GM18520 (cell line): ENCODE measurements around the gene BCAN.
"Not testable (repeated sequence)": the region's sequence is repeated elsewhere in the genome, so short reads cannot be mapped to it uniquely, and the experiment has no call there.

Source experiments
- ATAC-seq: cut with Tn5 transposase; IDR thresholded peaks from one replicate; pipeline ENCODE4 v1.9.1; 2021; ENCODE audit not compliant: unreplicated experiment

Gene BCAN

DNA sequence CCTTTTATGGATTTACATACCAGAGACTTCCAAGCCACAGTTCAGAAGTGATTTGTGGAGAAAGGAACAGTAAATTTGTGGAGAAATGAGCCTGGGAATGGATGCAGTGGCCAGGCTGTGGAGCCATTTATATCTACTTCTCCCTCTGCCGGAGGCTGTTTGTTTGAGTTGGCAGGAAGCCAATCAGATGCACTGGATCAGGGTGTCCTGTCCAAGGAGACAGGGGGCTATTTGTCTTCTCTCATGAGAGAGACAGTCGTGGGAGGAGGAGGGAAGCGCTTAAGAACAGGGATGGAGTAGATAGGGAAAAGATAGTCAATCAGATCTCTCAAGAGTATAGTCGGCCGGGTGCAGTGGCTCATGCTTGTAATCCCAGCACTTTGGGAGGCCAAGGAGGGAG is 25.5 kb upstream of the BCAN start:
- no peak for ATAC-seq

DNA sequence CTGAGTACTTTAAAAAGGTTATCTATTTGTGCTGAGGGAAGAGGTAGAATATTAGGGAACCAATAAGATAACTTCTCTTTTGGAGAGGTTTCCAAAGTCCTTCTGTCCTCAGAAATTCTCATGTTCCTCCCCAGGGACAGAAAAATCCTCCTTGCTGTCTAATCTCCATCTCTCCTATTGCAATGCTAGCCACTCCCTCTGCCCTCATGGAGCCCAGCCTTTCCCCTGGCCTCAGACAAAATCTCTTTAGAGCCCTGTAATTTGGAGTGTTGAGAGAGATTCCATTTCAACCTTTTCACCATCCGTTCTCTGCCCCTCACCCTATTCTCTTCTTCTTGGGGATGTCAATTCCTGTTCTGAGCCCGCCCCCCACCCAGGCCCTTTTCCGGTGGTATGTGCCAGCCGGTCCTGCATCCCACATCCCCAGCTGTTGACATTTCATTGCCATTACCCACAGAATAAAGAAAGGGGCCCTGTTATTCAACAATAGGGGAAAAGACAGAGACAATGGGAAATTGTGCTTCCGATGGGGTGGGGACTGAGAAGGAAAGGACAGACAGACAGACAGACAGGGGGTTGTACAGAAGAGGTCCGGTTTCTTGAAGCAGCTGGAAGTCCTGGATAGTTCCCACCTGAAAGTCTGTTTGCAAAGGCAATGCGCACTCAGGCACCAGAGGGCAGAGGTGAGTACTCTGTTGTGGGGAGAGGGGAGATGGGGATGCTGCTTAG is 22.9 kb upstream of the BCAN start, which contains the start of gene HAPLN2:
TSS of gene HAPLN2 (plus strand) at position 563 of the 729 bp plus-strand sequence. CDS start 4,076 bp downstream, outside the sequence.
- no peak for ATAC-seq

DNA sequence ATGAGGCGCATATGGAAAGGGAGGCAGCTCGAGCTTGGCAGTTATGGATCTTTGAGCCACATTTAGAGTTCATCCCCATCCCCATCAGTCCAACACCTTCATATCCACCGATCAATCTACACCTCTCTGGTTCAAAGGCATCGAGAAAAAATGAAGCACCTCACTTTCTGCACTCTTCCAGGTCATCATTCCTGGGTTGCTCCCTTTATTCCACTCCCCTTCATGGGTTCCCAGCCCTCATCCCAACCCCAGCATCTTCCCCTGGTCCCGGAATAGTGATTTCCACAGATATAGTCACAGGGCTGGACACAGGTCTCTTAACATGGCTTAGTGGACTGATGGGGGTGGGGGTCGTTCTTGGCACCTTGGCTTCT is 22.3 kb upstream of the BCAN start:
- no peak for ATAC-seq

DNA sequence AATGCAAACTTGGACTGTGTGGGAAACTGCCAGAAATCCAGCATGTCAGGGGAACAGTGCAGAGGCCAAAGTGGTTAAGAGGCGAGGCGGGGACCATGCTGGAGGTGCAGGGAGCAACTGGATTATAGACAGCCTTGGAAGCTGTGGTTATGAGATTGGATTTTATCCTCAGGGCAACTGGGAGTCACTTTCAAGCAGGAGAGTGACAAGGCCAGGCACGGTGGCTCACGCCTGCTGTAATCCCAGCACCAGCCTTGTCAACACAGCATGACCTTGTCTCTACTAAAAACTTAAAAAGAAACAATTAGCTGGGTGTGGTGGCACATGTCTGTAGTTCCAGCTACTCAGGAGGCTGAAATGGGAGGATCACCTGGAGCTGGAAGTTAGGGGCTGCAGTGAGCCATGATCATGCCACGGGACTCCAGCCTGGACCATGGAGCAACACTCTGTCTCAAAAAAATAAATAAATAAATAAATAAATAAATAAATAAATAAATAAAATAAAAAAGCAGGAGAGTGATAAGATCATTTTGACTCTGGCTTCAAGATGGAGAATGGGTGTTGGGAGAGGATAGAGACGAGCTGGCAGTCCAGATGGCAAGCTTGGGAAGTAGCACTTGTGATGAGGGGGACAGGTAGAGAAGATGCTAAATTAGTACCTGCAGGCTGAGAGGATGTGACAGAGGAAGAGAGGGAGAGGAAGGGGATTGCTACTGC is 19.2 kb upstream of the BCAN start:
- ATAC-seq: no peak

DNA sequence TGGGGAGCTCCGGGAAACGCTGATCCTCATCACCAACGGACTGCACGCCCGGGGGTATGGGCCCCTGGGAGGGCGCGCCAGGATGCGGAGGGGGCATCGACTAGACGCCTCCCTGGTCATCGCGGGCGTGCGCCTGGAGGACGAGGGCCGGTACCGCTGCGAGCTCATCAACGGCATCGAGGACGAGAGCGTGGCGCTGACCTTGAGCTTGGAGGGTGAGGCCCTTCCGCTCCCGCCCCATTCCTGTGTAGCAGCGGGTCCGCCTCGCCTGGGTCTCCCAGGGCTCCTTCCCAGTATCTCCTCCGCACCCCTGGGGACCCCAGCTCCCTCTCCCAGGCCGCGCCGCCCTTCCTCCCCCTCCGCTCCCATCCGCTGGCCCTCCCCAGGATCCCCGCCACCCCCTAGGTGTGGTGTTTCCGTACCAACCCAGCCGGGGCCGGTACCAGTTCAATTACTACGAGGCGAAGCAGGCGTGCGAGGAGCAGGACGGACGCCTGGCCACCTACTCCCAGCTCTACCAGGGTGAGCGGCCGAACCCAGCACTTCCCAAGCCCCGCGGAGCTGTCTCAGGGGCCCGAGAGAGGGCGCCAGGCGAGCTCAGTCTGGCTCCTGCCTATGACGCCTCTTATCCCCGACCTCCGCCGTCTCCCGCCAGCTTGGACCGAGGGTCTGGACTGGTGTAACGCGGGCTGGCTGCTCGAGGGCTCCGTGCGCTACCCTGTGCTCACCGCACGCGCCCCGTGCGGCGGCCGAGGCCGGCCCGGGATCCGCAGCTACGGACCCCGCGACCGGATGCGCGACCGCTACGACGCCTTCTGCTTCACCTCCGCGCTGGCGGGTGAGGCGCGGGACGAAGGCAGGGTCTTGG is 17.7 kb upstream of the BCAN start:
- ATAC-seq: no peak

GRCh38 chr1:156624814-156625435 is 17.0 kb upstream of the BCAN start:
- ATAC-seq: no peak

DNA sequence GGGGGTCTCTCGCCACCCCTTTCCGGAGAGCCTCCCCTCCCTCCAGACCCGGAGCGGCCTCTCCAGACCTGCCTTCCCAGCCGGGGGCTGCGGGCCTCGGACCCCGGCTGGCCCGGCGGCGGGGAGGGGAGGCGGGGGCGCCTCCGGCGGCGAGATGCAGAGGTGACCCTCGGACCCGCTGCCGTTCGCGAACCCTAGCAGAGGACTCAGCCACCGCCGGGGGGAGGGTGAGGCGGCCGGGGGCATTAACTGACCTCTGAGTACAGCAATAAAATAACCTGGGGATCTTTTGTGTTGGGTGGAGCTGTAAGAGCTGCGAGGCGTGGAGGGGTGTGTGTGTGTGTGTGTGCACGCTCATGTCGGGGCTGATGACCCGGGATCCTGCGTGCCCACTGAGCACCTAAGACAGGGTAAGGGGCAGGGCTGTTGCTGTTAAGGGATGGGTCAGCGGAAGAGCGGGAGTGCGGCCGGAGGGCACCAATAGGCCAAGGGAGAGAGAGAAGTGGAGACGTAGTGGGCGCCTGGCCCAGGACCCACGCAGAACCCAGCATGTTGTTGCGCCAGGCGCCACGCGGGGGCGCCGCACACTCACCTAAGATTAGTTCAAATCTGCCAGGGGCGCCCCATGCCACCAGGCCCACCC is 16.4 kb upstream of the BCAN start:
- no peak for ATAC-seq

- no peak for ATAC-seq
Observed at GRCh38 chr1:156626079-156626438, 15.9 kb upstream of the BCAN start.

DNA sequence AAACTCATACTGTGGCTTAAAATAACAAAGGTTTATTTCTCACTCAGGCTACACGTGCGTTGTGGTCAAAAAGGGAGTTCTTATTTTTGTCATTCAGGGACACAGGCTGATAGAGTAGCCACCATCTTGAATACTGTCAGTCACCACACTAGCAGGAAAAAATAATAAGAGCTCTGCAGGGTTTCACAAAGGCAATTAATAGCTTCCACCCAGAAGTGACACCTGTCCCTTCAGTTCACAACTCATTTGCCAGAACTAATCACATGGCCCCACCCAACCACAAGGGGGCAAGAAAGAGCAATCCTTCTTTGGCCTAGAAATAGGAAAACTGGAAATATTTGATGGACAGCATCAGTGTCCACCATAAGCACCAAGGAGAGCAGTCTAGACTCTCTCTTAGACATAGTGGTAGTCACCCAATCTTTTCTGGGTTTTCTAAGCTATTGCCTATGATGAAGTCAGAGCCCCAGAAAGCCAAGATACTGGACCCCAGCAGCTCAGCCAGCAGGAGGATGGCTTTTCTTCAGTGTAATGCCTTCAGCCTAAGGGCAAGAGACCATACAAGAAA is 14.5 kb upstream of the BCAN start:
- no peak for ATAC-seq

DNA sequence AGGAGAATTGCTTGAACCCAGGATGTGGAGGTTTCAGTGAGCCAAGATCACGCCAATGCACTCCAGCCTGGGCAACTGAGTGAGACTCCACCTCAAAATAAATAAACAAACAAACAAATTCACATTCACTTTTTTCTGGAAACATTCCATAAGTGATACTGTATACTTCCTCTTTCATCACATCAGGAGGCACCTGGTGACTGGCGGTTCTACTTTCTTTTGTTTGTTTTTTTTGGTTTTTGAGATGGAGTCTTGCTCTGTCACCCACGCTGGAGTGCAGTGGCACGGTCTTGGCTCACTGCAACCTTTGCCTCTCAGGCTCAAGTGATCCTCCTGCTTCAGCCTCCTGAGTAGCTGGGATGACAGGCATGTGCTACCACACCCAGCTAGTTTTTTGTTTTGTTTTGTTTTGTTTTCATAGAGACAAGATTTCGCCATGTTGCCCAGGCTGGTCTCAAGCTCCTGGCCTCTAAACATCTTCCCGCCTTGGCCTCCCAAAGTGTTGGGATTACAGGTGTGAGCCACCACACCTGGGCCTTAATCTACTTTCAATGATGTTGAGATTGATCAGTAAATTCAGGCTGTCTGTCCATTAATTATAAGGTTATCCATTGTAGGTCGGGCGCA is 12.0 kb upstream of the BCAN start:
- ATAC-seq: no peak

DNA sequence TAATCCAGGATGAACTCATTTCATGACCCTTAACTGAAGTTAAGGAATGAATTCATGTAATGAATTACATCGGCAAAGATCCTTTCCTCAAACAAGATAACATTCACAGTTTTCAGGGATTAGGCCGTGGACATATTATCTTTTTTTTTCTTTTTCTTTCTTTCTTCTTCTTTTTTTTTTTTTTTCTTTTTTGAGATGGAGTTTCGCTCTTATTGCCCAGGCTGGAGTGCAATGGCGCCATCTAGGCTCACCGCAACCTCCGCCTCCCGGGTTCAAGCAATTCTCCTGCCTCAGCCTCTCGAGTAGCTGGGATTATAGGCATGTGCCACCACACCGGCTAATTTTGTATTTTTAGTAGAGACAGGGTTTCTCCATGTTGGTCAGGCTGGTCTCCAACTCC is 10.8 kb upstream of the BCAN start:
- ATAC-seq: not testable (repeated sequence)

DNA sequence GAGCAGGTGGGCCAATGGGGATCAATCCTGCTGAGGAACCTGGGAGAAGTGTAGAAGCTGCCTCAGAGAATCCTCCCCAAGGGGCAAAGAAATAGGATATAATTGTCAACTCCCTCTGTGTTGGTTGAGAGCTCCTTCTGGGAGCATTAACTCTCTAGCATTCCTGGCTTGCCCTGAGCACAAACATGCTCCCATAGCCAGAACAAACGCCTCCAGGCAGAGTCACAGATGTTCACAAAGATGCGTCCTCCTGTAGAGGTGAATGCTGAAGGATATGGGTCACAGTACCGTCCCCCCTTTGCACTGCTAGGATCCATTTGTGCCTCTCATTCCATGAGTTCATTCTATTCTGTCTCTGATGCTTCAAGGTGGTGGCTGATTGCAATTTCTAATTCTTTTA is 9.6 kb upstream of the BCAN start:
- ATAC-seq: no peak

GRCh38 chr1:156638189-156638985 is 3.5 kb upstream of the BCAN start:
- no peak for ATAC-seq

GRCh38 chr1:156639601-156640101 is 2.3 kb upstream of the BCAN start:
- no peak for ATAC-seq

GRCh38 chr1:156640842-156641706 is 843 bp upstream of the BCAN start:
- ATAC-seq: no peak

DNA sequence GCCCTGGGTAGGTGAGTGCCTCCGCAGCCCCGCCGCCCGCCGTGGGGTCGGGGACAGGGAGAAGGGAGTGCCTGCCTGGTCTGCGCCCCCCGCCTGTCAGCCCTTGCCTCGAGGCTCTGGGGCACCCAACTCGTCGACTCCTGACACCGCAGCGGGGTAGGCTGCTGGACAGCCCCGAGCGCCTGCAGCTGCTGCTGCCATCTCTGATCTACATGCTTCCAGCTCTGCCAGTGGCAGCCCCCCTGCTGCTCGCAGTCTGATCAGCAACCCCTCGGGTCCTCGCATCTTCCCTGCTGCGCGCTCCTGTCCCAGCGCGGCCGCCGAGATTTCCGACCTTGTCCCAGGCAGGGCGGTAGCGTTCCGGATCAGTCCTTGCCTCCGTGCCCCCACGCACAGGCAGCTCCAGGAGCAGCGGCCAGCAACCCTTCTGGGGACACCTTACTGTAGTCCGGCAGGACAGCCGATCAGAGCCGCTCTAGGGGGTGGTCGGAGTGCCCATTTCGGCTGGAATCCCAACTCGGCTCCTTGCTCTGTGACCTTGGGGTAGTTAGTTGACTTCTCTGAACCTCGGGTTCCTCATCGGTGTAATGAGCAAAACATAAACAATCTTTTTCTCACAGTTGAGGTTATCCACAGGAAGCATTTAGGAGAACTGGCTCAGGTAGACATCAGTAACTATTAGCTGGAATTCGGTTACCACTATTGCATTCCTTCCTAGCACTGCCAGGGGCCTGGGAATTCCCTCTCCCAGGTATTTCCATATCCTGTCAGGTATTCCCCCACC is 540 bp downstream of the BCAN start:
- ATAC-seq: no peak

DNA sequence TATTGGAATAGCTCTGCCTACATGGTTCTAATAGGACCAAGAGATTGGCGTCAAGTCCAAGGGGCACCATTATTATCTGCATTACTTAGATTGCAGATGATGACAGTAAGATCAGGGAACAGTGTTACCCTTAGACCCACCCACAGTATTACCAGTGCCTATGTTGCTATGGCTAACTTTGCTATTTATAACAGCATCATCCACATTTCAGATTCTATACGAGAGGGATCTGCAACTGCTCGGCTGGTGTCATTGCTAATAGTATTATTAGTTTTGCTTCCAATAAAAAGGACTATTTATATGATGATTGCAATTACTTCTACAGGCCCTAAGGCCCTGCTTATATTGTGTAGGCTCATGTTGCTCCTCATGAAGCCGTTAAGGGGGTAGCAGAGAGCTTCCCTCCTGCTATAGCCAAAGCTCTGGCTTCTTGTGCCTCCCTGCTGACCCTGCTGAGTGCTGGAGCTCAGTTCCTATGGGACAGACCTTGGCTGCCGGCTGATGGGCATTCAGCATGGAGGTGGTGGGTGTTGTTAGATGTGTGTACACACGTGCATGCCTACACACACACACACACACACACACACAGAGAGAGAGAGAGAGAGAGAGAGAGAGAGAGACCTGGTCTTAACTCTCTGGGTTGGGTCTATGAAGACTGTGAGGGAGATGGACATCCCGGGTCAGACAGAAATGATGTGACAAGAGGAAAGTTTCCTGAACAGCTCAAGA is 1.3 kb downstream of the BCAN start:
- no peak for ATAC-seq
